WI38 (cell line): ENCODE data around the gene FOXE1.

ENCODE experiments used
- H3K4me3 ChIP-seq: 2 replicates; pipeline ENCODE4 v1.5.1; 2011; ENCODE audit warnings: low read depth, mild to moderate bottlenecking, control low read depth, low read length
- CTCF ChIP-seq: IDR thresholded peaks from 2 replicates; pipeline ENCODE4 v1.5.1; 2012; ENCODE audit warnings: low read depth, mild to moderate bottlenecking, control low read depth, low read length

FOXE1 gene

GRCh38 chr9:97876061-97876460 lies 23.0 kb downstream of the FOXE1 start:
- H3K4me3 ChIP-seq, result no peak overlapping the region
- TF ChIP-seq CTCF, result no peak

GRCh38 chr9:97880336-97880735 lies 27.3 kb downstream of the FOXE1 start:
- H3K4me3 ChIP-seq, result no peak overlapping the region
- no peak for TF ChIP-seq CTCF

- peak; percentile 77 for TF ChIP-seq CTCF
- no peak overlapping the region for H3K4me3 ChIP-seq
These were observed 37.2 kb downstream of the FOXE1 start for GRCh38 chr9:97889941-97890887.

GRCh38 chr9:97891736-97892135 lies 38.7 kb downstream of the FOXE1 start:
- no peak for TF ChIP-seq CTCF
- H3K4me3 ChIP-seq, result no peak overlapping the region

DNA sequence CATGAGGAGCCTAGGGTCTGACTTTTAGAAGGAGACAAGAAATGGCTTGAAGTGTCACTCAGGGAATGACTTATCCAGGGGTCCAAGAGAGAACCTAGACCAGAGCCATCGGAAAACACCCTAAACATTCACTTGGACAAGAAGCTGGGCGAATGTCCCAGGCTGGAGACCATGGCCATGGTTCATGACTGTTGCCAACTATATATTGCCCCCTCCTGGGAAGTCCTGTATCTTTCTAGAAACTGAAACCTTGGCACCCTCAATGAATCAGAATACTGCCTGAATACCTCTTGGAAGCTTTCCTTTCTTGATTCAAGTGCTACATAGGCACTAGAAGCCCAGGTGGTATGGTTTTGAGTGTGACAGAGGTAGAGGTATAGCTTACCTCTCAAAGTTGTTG lies 39.4 kb downstream of the FOXE1 start:
- H3K4me3 ChIP-seq, result no peak overlapping the region
- TF ChIP-seq CTCF, result no peak

GRCh38 chr9:97895211-97895610 lies 42.2 kb downstream of the FOXE1 start:
- H3K4me3 ChIP-seq, result no peak overlapping the region
- no peak for TF ChIP-seq CTCF

DNA sequence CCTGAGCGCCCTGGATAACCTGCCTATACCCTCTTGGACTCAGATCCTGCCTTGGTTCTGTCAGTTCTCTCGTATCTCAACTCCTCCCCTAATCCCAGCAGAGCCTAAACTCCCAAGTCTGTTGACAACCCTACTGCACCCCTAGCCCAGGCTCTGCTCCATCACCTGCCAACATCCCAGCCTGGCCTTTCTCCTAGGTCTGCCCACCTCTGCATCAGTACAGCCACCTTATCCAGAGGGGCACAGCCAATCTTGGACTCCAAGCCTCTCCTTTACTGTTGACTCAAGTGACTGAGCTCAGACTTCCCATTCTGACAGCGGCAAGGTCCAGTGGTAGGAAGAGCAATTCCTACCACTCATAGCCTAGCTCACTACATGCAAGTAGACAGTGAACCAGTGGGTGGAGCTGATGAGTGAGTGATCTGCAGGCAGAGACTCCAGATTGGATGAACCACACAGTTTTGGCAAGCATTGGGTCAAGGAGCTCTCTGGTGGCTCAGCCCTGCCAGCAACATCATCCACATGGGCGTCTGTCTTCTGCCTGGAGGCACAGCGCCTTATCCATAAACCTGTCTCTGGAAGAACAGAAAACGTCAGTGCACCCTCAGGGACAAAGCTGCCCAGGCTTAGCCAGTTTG lies 42.8 kb downstream of the FOXE1 start:
- no peak overlapping the region for H3K4me3 ChIP-seq
- no peak for TF ChIP-seq CTCF
